Activated naive CD8-positive, alpha-beta T cell treated with anti-CD3 and anti-CD28 coated beads, Interleukin-2, amount 10 ng/mL, durations not matched to agents 7 days and 5 days (primary cell): ENCODE data around the gene FHL3. TPM values are rescaled to one million over a fixed set of nuclear protein-coding genes. Genes with fewer than 3 reads are reported as not detected.
"Not testable (repeated sequence)": the region's sequence is repeated elsewhere in the genome, so short reads cannot be mapped to it uniquely, and the experiment has no call there.

Experiments used
- ATAC-seq: fragments of 150-1000 bp; cut with Tn5 transposase; one replicate; pipeline ENCODE4 v1.10.0; 2021; ENCODE audit warnings: low read depth, moderate library complexity
- POLR2A ChIA-PET: fragments of 350-600 bp; sonication (Branson Sonifier 250); formaldehyde crosslinking; loops from one replicate; lab custom pipeline; 2021; ENCODE audit warnings: antibody characterized with exemption; lab: Charles Lee
- DNase-seq: peaks from one replicate; pipeline ENCODE4 v3.0.0; 2021
- H3K27ac Mint-ChIP-seq: one replicate; pipeline ENCODE4 v1.8.0; 2022; ENCODE audit warnings: mild to moderate bottlenecking, mixed read lengths
- H3K27me3 Mint-ChIP-seq: one replicate; pipeline ENCODE4 v1.8.0; 2022; ENCODE audit warnings: mild to moderate bottlenecking, moderate library complexity, mixed read lengths
- H3K36me3 Mint-ChIP-seq: one replicate; pipeline ENCODE4 v1.8.0; 2021; ENCODE audit warnings: mild to moderate bottlenecking, mixed read lengths
- H3K4me1 Mint-ChIP-seq: one replicate; pipeline ENCODE4 v1.8.0; 2021; ENCODE audit warnings: mixed read lengths
- H3K4me3 Mint-ChIP-seq: one replicate; pipeline ENCODE4 v1.8.0; 2022; ENCODE audit warnings: mild to moderate bottlenecking, moderate library complexity, mixed read lengths
- H3K9me3 Mint-ChIP-seq: one replicate; pipeline ENCODE4 v1.8.0; 2021; ENCODE audit warnings: mixed read lengths
- total RNA-seq, 2 experiments: library from RNA; stranded (reverse); gene quantifications; one replicate each; pipeline ENCODE4 v1.2.3, GENCODE V29; 2021

The FHL3 gene
- total RNA-seq, 2 experiments from 2014 or later, result 14.6 to 14.7 TPM

DNA sequence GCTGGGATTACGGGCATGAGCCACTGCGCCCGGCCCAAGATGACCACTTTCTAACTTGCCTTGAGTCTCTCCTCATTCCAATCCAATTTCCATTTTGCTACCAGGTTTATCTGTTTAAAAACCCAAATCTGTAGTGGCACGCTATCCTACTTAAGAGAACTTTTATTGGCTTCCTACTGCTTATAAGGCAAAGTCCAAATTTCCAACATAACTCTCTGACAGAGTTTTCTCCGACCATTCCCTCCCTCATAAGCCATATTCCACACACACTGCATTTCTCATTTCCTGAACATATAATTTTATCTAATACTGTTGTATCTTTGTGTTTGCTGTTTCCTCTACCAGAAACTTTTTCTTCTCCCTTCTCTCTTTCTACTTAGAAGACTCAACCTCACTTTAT, 30.7 kb downstream of the FHL3 start:
- ATAC-seq, result no peak
- POLR2A ChIA-PET, result interaction anchor here (0.7 kb wide), 1 partner anchor 80 kb away, joined by 4 read pairs; no protein-coding TSS in a partner anchor

DNA sequence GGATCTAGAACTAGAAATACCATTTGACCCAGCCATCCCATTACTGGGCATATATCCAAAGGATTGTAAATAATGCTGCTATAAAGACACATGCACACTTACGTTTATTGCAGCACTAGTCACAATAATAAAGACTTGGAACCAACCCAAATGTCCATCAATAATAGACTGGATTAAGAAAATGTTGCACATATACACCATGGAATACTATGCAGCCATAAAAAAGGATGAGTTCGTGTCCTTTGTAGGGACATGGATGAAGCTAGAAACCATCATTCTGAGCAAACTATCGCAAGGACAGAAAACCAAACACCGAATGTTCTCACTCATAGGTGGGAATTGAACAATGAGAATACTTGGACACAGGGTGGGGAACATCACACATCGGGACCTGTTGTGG, 31.6 kb downstream of the FHL3 start:
- ATAC-seq, DNase-seq, H3K4me1 Mint-ChIP-seq, H3K27me3 Mint-ChIP-seq, H3K27ac Mint-ChIP-seq, POLR2A ChIA-PET, H3K9me3 Mint-ChIP-seq, H3K4me3 Mint-ChIP-seq: not testable (repeated sequence)
- H3K36me3 Mint-ChIP-seq, result peaks cover 45% of the 10 kb centered on the region

More for the DNA sequence above, 30.7 kb downstream of the FHL3 start:
- DNase-seq, result no peak
- Mint-ChIP-seq H3K36me3 (peaks cover 49% of the 10 kb centered on the region), H3K4me1 (peaks cover 4% of the 10 kb centered on the region), H3K9me3 (no peaks in the 10 kb centered on the region), H3K4me3 (no peak overlapping the region), H3K27me3 (no peaks in the 10 kb centered on the region), H3K27ac (no peak overlapping the region)

DNA sequence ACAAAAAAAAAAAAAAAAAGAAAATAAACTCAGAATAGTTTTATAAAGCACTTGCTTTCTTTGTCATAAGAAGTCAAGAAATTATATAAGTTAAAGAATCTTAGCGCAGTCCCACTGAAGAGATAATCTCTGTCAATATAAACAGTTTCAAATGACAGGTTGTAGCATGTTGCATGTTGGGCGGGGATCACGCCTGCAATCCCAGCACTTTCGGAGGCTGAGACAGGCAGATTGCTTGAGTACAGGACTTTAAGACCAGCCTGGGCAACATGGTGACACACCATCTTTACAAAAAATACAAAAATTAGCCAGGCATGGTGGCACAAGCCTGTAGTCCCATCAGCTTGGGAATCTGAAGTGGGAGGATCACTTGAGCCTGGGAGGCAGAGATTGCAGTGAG, 40.0 kb downstream of the FHL3 start:
- ATAC-seq (no peak), DNase-seq (no peak)
- no peak overlapping the region for H3K4me3 Mint-ChIP-seq
- H3K4me1 Mint-ChIP-seq, result no peaks in the 10 kb centered on the region
- POLR2A ChIA-PET, result interaction anchor here (0.6 kb wide), 1 partner anchor 48 kb away, joined by 4 read pairs; no protein-coding TSS in a partner anchor
- H3K27me3 Mint-ChIP-seq, result no peaks in the 10 kb centered on the region
- peaks cover 25% of the 10 kb centered on the region for H3K36me3 Mint-ChIP-seq
- no peak overlapping the region for H3K27ac Mint-ChIP-seq
- no peaks in the 10 kb centered on the region for H3K9me3 Mint-ChIP-seq

DNA sequence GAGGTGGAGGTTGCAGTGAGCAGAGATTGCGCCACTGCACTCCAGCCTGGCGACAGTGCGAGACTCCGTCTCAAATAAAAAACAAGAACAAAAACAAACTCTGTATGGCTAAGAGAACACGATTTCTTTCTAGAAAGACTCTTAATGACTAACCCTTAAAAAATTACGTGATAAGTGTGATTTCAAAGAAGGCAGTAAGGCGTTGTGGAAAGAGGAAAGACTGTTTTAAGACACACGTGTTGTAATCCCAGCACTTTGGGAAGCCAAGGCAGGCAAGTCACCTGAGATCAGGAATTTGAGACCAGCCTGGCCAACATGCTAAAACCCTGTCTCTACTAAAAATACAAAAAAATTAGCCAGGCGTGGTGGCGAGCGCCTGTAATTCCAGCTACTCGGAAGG, 41.2 kb downstream of the FHL3 start:
- H3K4me1 Mint-ChIP-seq, H3K4me3 Mint-ChIP-seq, DNase-seq, H3K27ac Mint-ChIP-seq, H3K27me3 Mint-ChIP-seq, ATAC-seq, H3K9me3 Mint-ChIP-seq: not testable (repeated sequence)
- H3K36me3 Mint-ChIP-seq, result peaks cover 23% of the 10 kb centered on the region
- POLR2A ChIA-PET, result interaction anchor here (0.7 kb wide), 1 partner anchor 32 kb away, joined by 3 read pairs; no protein-coding TSS in a partner anchor

DNA sequence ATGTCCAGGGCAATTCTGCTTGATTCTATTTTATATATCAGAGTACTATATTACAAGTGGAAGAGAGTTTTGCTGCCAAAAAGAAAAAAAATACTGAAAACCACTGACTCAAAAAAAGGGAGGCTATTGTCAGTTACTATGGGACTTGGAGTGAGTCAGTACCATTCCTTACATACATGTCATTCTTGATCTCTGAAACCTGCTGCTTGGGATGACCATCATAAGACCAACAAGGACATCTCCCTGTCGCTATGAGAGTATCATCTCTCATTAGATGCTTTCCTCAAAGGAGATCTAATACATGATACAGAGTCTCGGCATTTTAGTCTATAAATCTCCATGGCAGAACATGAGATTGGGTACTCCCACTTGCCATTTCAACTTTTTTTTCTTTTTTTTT, 46.6 kb downstream of the FHL3 start:
- Mint-ChIP-seq H3K36me3 (peaks cover 14% of the 10 kb centered on the region), H3K4me3 (no peak overlapping the region), H3K27ac (no peak overlapping the region), H3K4me1 (no peaks in the 10 kb centered on the region), H3K27me3 (no peaks in the 10 kb centered on the region), H3K9me3 (no peaks in the 10 kb centered on the region)
- POLR2A ChIA-PET, result no interaction called here
- ATAC-seq (no peak), DNase-seq (no peak)

DNA sequence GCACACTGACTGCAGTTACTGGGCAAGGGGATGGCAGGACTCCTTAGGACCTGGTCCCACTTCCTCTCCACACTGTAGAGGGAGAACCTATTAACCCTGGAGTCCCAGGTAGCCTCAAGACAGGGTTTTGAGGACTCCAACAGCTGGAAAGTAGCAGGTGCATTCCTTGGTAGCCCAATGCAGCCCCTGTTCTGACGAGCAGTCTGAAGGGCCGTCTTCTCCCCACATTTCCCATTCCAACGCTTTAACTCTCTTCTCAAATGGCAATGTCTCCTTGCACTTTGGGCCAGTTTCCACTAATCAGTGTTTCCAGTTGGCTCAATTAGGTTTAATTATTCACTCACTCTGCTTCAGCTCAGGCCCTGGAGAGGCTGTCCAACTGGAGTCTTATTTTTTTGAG, 49.6 kb downstream of the FHL3 start:
- Mint-ChIP-seq H3K27me3 (no peaks in the 10 kb centered on the region), H3K27ac (no peak overlapping the region), H3K4me1 (peaks cover 3% of the 10 kb centered on the region), H3K36me3 (peaks cover 12% of the 10 kb centered on the region), H3K9me3 (no peaks in the 10 kb centered on the region), H3K4me3 (no peak overlapping the region)
- POLR2A ChIA-PET, result no interaction called here
- ATAC-seq (no peak), DNase-seq (no peak)

DNA sequence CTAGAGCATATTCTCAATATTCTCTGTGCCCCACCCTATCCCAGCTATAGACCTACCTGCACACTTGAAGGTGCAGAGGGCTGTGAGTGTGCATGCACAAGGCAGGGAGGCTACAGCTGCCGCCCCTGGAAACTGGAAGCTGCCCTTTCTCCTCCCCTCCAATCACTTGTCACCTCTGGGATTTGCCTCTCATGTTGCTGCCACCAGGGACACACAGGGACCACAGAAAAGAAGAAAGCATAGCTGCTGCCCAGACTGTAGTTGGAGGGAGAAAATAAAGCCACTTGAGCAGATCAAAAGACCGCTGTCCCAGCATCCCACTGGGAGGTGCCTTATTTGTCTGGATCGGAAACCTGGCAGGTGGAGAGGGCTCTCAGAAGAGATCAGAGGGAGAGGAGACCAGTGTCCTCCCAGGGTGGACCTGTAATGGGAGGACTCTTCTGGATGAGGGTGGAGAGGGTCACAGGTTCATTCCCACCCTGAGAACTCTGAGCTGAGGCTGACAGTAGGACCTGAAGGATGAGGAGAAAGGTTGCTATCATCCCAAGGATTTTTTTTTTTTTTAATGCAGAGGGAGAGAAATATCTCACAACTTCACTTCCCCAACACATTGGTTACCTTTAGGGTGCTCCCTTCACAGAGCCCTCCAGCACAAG, 50.9 kb downstream of the FHL3 start:
- Mint-ChIP-seq H3K4me1 (peaks cover 5% of the 10 kb centered on the region), H3K27ac (peak overlapping the region; percentile 21), H3K4me3 (no peak overlapping the region), H3K27me3 (no peaks in the 10 kb centered on the region), H3K36me3 (peaks cover 7% of the 10 kb centered on the region), H3K9me3 (no peaks in the 10 kb centered on the region)
- DNase-seq (no peak), ATAC-seq (no peak)
- POLR2A ChIA-PET, result no interaction called here

DNA sequence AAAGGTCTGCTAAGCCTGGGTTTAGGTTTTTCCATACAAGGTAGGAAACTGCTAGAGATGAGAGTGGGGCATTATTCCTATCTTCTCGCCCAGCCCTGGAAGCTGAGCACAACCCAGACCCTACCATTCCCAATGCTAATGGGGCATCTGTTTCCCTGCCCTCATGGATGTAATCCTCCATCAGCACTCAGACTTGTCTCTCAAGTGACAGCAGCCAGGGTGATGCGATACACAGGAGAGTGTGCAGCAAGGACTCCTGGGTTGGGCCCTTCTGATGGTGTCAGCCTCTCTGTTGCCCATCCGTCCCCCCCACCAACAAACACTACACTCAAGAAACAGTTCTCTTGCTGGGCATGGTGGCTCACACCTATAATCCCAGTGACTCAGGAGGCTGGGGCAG, 52.6 kb downstream of the FHL3 start:
- ATAC-seq, result no peak

DNA sequence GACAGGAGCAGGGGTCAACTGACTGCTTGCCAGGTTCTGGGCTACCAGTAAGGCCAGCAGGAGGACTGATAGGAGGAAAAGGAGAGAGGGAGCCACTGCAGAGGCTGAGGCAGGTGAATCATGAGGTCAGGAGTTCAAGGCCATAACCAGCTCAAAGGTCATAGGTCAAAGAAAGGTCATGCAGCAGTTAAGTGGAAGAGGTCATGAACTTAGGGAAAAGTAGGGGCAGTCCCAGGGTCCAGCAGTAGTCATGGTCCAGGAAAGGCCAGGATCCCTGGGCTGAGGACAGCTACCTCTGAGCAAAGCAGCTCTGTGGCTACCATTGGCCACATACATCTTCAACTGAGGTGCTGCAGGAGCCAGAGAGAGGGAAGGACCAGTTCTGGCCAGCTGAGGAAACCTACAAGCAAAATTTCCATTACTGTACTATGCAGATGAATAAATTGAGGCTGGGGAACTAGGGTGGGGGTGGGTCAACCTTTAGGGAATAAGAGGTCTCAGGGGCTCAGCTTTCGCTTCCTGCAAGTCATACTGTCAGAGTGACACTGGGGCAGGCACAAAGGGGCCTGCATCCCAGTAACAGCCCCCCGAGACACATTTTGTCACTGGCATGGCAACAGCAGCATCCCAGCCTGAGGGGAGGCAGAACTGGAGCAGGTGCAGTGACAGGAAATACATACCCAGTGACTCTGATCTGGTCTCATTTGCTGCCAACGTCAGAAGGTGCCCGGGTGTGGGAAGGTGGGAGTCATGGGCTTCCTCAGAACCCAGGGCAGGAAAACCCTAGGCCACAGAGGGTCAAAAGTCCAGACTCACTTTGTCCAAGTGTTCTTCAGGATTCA, 53.3 kb downstream of the FHL3 start:
- Mint-ChIP-seq H3K36me3 (peaks cover 4% of the 10 kb centered on the region), H3K27me3 (no peaks in the 10 kb centered on the region), H3K4me1 (peaks cover 11% of the 10 kb centered on the region), H3K4me3 (no peak overlapping the region), H3K27ac (no peak overlapping the region), H3K9me3 (no peaks in the 10 kb centered on the region)
- DNase-seq (peak; percentile 14), ATAC-seq (no peak)
- POLR2A ChIA-PET, result interaction anchor here (1.1 kb wide), 1 partner anchor 20 kb away, joined by 3 read pairs; no protein-coding TSS in a partner anchor

More for the DNA sequence above, 52.6 kb downstream of the FHL3 start:
- peaks cover 7% of the 10 kb centered on the region for H3K36me3 Mint-ChIP-seq
- H3K9me3 Mint-ChIP-seq, result no peaks in the 10 kb centered on the region
- H3K4me3 Mint-ChIP-seq, result no peak overlapping the region
- H3K27me3 Mint-ChIP-seq, result no peaks in the 10 kb centered on the region
- peaks cover 5% of the 10 kb centered on the region for H3K4me1 Mint-ChIP-seq
- POLR2A ChIA-PET, result no interaction called here
- no peak for DNase-seq
- no peak overlapping the region for H3K27ac Mint-ChIP-seq

DNA sequence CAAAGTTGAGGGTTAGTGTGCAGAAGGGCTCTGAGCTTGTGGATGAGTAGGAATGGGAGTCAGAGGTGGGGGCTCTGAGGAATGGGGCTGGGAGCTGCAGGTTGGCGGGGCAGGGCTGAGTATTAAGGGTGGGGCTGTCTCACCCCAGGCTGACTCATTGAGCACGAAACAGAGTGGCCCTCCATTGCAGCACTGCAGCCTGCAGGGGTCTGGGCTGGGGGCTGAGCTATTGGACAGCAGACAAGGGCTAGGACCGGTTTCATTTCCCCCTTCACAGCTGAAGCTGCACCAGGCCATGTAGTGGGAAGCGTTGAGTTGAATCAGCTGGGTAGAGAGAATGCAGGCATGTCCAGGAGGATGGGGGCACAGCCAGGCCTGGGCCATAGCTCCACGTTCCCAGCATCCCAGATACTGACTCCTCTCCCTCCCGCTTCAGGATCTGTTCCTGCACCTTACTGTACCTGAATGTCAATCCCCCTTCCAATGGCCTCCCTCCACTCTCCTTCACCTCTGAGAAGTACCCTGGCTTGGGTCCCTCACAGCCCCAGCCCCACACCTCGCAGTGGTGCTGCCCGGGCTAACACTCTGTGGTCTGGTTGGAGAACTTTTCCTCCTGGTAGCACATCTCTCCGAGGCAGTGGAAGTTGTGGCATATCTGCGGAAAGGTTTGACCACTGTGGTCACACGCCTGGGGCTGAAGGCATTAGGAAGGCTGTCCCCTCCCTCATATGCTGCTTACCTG, 54.1 kb downstream of the FHL3 start:
- DNase-seq (peak; percentile 18), ATAC-seq (no peak)
- no peak overlapping the region for H3K27ac Mint-ChIP-seq
- H3K9me3 Mint-ChIP-seq, result no peaks in the 10 kb centered on the region
- peaks cover 2% of the 10 kb centered on the region for H3K36me3 Mint-ChIP-seq
- H3K27me3 Mint-ChIP-seq, result no peaks in the 10 kb centered on the region
- POLR2A ChIA-PET, result interaction anchor here (1.0 to 1.1 kb wide), 2 partner anchors 12 to 20 kb away, joined by 3 read pairs; no protein-coding TSS in a partner anchor
- H3K4me1 Mint-ChIP-seq, result peaks cover 13% of the 10 kb centered on the region
- H3K4me3 Mint-ChIP-seq, result no peak overlapping the region

DNA sequence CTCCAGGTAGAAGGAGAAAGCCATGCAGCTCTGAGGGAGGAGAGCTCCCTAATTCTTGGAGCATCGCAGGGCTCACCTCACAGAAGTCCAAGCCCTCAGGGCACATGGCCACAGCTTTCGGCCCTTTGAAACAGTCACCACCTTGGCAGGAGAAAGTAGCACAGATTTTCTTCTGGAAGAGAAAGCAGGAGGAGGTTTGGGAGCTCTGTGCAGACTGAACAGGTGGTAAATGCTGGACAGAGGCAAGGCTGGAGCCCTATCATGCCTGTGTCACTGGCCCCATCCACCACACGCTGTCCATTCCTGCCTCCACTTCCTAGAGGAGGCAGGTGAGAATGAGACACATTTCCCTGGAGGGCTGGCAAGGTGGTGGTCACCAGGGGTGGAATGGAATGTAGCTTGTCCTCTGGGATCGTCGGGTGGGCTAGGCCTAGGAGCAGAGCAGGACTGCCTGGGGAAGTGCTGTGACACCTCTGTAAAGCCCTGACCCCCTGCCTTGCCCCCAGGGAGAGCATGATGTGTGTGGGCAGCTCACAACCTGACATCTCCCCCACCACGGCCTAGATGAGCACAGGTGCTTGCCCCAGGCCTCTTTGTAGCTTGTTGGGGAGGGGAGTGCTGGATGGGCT, 55.7 kb downstream of the FHL3 start:
- peaks cover 15% of the 10 kb centered on the region for H3K4me1 Mint-ChIP-seq
- POLR2A ChIA-PET, result interaction anchor here (0.8 to 1.9 kb wide), 4 partner anchors 9 to 24 kb away, joined by 3 to 9 read pairs (median 4); no protein-coding TSS in a partner anchor
- H3K27me3 Mint-ChIP-seq, result no peaks in the 10 kb centered on the region
- no peaks in the 10 kb centered on the region for H3K36me3 Mint-ChIP-seq
- no peaks in the 10 kb centered on the region for H3K9me3 Mint-ChIP-seq
- ATAC-seq, result no peak
- no peak overlapping the region for H3K27ac Mint-ChIP-seq
- DNase-seq, result peak; percentile 26
- no peak overlapping the region for H3K4me3 Mint-ChIP-seq

DNA sequence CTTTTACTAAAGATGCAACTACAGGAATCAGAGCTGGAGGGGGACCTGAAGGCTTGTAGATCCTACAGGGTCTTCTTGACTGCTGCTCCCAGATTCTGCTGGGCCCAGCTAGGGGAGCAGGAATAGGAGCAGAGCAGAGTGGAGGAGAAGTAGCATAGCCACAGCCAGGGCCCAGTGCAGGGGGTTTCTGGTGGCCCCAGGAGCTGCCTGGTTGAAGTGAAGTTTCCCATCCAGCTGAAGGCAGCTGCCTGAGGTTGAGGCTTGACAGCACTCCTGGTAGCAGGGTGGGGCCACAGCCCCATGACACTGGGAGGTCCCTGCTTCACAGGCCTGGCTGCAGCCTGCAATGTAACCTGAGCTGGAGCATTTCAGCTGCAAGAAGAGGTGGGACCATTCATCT, 56.5 kb downstream of the FHL3 start:
- ATAC-seq (no peak), DNase-seq (peak; percentile 21)
- Mint-ChIP-seq H3K36me3 (no peaks in the 10 kb centered on the region), H3K4me1 (peaks cover 15% of the 10 kb centered on the region), H3K9me3 (no peaks in the 10 kb centered on the region), H3K4me3 (no peak overlapping the region), H3K27me3 (no peaks in the 10 kb centered on the region), H3K27ac (no peak overlapping the region)
- POLR2A ChIA-PET, result interaction anchor here (0.8 to 1.9 kb wide), 4 partner anchors 8 to 23 kb away, joined by 3 to 9 read pairs (median 4); no protein-coding TSS in a partner anchor

DNA sequence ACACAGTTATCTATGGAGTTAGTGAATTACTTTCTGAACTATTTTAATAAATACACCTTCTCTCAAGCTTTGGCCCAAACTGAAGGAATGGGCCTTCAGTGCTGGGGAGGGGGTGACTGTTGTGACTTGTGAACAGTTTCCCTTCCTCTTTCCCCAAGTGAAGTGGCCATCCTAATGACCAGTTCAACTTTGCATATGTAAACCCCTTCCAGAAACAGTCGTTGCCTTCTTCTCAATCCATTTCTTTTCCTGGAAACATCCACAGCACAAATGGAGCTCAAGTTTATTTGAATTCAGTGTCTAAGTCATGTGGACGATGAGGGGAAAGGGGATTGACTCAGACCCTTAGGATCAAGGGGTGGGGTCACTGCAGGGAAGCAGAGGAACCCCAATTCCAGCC, 57.1 kb downstream of the FHL3 start:
- no peak overlapping the region for H3K4me3 Mint-ChIP-seq
- POLR2A ChIA-PET, result no interaction called here
- DNase-seq, result no peak
- H3K9me3 Mint-ChIP-seq, result no peaks in the 10 kb centered on the region
- H3K36me3 Mint-ChIP-seq, result peaks cover 3% of the 10 kb centered on the region
- peaks cover 15% of the 10 kb centered on the region for H3K4me1 Mint-ChIP-seq
- ATAC-seq, result no peak
- H3K27me3 Mint-ChIP-seq, result no peaks in the 10 kb centered on the region
- H3K27ac Mint-ChIP-seq, result no peak overlapping the region
